ENCODE measurements around the gene MYO1A.

- TF ChIP-seq CTCF (IDR thresholded peaks at IDR 0.05) (no peak), ESRRA (IDR thresholded peaks at IDR 0.05; ENCODE audit: borderline replicate concordance, low read length) (no peak), FOSB (CRISPR knock-in tag; IDR thresholded peaks at IDR 0.05) (no peak), PBX3 (IDR thresholded peaks at IDR 0.05) (no peak), SMC3 (IDR thresholded peaks at IDR 0.05) (no peak), MAFK (IDR thresholded peaks at IDR 0.05; ENCODE audit: partially characterized antibody) (no peak), CEBPB (IDR thresholded peaks at IDR 0.05) (no peak)
- TF ChIP-seq, protein P1, sequence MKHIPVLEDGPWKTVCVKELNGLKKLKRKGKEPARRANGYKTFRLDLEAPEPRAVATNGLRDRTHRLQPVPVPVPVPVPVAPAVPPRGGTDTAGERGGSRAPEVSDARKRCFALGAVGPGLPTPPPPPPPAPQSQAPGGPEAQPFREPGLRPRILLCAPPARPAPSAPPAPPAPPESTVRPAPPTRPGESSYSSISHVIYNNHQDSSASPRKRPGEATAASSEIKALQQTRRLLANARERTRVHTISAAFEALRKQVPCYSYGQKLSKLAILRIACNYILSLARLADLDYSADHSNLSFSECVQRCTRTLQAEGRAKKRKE (CRISPR knock-in tag; IDR thresholded peaks at IDR 0.05; ENCODE audit: low read depth), result no peak
- TF ChIP-seq, protein P2, sequence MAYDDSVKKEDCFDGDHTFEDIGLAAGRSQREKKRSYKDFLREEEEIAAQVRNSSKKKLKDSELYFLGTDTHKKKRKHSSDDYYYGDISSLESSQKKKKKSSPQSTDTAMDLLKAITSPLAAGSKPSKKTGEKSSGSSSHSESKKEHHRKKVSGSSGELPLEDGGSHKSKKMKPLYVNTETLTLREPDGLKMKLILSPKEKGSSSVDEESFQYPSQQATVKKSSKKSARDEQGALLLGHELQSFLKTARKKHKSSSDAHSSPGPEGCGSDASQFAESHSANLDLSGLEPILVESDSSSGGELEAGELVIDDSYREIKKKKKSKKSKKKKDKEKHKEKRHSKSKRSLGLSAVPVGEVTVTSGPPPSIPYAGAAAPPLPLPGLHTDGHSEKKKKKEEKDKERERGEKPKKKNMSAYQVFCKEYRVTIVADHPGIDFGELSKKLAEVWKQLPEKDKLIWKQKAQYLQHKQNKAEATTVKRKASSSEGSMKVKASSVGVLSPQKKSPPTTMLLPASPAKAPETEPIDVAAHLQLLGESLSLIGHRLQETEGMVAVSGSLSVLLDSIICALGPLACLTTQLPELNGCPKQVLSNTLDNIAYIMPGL (CRISPR knock-in tag; IDR thresholded peaks at IDR 0.05; ENCODE audit: borderline replicate concordance), result no peak
These were observed 29.8 kb downstream of the MYO1A start for GRCh38 chr12:57019983-57020719.
